Panc1 (cell line): Measurements from ENCODE around the gene HSPA13.

Experiments used
- CTCF ChIP-seq: fragments of 450-650 bp; IDR thresholded peaks from 2 replicates; pipeline ENCODE4 v1.5.1; 2017; ENCODE audit warnings: mild to moderate bottlenecking
- POLR2AphosphoS5 ChIP-seq: IDR thresholded peaks from 2 replicates; pipeline ENCODE4 v1.6.1; 2012; ENCODE audit warnings: mild to moderate bottlenecking, low read depth, low read length, moderate library complexity
- REST ChIP-seq, 2 experiments: IDR thresholded peaks; 2 replicates each; pipeline ENCODE4 v1.6.1; 2011 to 2012; ENCODE audit warnings: low read depth in 2 of 2, control low read depth in 1 of 2, low read length in 1 of 2, mild to moderate bottlenecking in 1 of 2, moderate library complexity in 1 of 2; ENCODE audit not compliant: insufficient read depth in 1 of 2
- SIN3A ChIP-seq: IDR thresholded peaks from 2 replicates; pipeline ENCODE4 v1.6.1; 2012; ENCODE audit warnings: low read depth, mild to moderate bottlenecking, low read length, moderate library complexity, borderline replicate concordance; ENCODE audit not compliant: insufficient read depth
- TCF7L2 ChIP-seq: IDR thresholded peaks from 2 replicates; pipeline ENCODE4 v1.6.1; 2011; ENCODE audit warnings: mild to moderate bottlenecking, low read depth, low read length, inconsistent platforms

DNA sequence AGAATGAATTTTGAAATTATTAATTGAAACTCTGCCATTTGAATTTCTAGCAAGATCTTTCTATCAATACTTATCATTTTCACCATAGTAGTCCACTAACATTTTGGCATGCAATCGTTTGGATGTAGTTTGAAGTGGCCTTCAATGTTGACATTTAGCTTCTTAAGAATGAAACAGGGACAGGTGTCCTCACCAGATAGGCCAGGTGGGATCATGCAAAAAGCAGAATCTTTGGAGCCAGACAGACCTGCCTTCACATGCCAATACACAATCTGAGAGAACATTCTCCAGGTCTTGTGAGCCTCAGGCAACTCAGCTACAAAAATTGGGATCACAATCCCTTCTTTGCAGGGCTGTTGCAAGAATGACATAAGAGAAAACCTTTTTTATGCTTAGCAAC, 18.3 kb upstream of the HSPA13 start:
- TF ChIP-seq CTCF (no peak), POLR2AphosphoS5 (no peak), SIN3A (no peak), REST (IDR thresholded peaks at IDR 0.05; ENCODE audit: insufficient read depth in 1 of 2, low read depth in 2 of 2, low read length in 1 of 2) (no peak), TCF7L2 (no peak)
